Hair follicle dermal papilla cell (primary cell): ENCODE measurements around the gene LAPTM5. TPM values are rescaled to one million over a fixed set of nuclear protein-coding genes. Genes with fewer than 3 reads are reported as not detected.

Experiments used
- small RNA-seq: library from RNA; depleted of rRNA; stranded (forward); fragments of <200 nt; gene quantifications from one replicate; pipeline ENCODE3, GENCODE V24; 2012
- total RNA-seq: library from RNA; depleted of rRNA; stranded (reverse); fragments of >200 nt; gene quantifications from 2 replicates; pipeline ENCODE4 v1.2.3, GENCODE V29; 2012

The LAPTM5 gene
- total RNA-seq, result 0.97 TPM in 2 replicates

GRCh38 chr1:30757352-30758120 lies at the start of gene LAPTM5:
Gene LAPTM5, minus strand, starts transcription at chr1:30757774. Its CDS starts 29 bp downstream, at chr1:30757745.

GRCh38 chr1:30723331-30723755 lies 34.2 kb downstream of the LAPTM5 start, which contains the start of gene MATN1:
Gene MATN1, minus strand, starts transcription at chr1:30723585. Its CDS starts 34 bp downstream, at chr1:30723551.

Small RNAs within 50 kb of the gene (small RNA-seq; reads per million reads assigned to genes)
- gene MIR4420, result not detected

Other genes starting within 250 kb of the LAPTM5 start
- gene MATN1, start 34.2 kb downstream of the LAPTM5 start, total RNA-seq, result 0.36 TPM in 1 of 2 replicates, not detected in the other
- gene SDC3, start 151.0 kb upstream of the LAPTM5 start, total RNA-seq, result 172 and 175 TPM in 2 replicates